ENCODE results near the gene SLBP.

DNA sequence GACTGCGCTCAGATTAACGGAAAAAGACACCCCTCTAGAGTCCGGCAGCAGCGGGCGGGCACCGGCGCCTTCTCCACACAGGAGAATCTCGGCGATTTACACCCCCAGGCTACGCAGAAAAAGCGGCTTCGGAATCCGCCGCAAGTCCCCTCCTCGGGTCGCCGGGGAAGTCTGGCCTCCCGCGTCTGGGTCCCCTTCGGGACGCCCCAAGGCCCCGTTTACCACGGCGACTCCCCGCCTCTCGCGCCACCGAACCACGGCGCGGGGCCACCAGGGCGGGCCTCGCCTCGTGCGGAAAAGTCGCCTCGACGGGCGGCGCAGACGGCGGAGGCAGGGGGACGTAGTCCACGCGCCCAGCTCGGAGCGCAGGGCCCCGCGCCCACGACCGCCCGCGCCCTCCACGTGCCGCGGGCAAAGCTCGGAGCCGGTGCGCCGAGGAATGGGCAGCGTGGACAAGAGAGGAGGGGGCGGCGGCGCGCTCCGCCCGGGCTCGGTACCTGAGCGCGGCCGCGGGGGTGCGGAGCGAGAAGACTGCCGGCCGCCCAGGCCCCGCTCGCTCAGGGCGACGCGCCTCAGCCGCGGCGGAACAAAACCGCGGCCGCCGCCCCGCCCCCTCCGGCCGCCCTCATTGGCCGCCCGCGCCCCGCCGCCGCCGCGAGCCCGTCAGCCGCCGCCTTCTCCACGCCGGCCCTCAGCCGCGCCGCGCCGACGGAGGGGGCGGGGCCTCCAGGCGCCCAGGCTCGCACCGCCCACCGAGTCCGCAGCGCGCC, 28.2 kb downstream of the SLBP start, which contains the start of gene FAM53A:
- TF ChIP-seq GATA3 (IDR thresholded peaks at IDR 0.05; ENCODE audit: low read depth, low read length): no peak
- TF ChIP-seq GATA2 (IDR thresholded peaks at IDR 0.05; ENCODE audit: low read depth, low read length): no peak

Measured in SH-SY5Y (cell line).